ENCODE data around the gene PROSER3.

Gene PROSER3

GRCh38 chr19:35712567-35713505 is 45.1 kb upstream of the PROSER3 start:
- TF ChIP-seq CREB1 (IDR thresholded peaks at IDR 0.05; ENCODE audit: low read depth) (no peak), MAX (IDR thresholded peaks at IDR 0.05) (no peak)

- TF ChIP-seq USF1 (IDR thresholded peaks at IDR 0.05) (no peak), ZBTB7A (IDR thresholded peaks at IDR 0.05; ENCODE audit: low read depth) (no peak), CREB1 (IDR thresholded peaks at IDR 0.05; ENCODE audit: low read depth) (no peak), MAX (IDR thresholded peaks at IDR 0.05) (no peak), RAD21 (IDR thresholded peaks at IDR 0.05; ENCODE audit: low read depth) (no peak), YY1 (IDR thresholded peaks at IDR 0.05; ENCODE audit: low read depth) (no peak), REST (IDR thresholded peaks at IDR 0.05; ENCODE audit: low read depth) (no peak), EGR1 (IDR thresholded peaks at IDR 0.05) (no peak), FOXM1 (IDR thresholded peaks at IDR 0.05; ENCODE audit: borderline replicate concordance, low read depth) (no peak), EP300 (IDR thresholded peaks at IDR 0.05; ENCODE audit: borderline replicate concordance) (no peak), CEBPB (IDR thresholded peaks at IDR 0.05) (no peak), NFIC (IDR thresholded peaks at IDR 0.05) (no peak), TAF1 (IDR thresholded peaks at IDR 0.05; ENCODE audit: low read depth) (no peak), TEAD4 (IDR thresholded peaks at IDR 0.05) (no peak), TCF12 (IDR thresholded peaks at IDR 0.05; ENCODE audit: low read depth) (no peak)
These were observed 44.5 kb upstream of the PROSER3 start for GRCh38 chr19:35713506-35713850.

- no peak for TF ChIP-seq REST (IDR thresholded peaks at IDR 0.05; ENCODE audit: low read depth)
- TF ChIP-seq USF1 (IDR thresholded peaks at IDR 0.05) = no peak
- TF ChIP-seq TCF12 (IDR thresholded peaks at IDR 0.05; ENCODE audit: low read depth) = no peak
- TF ChIP-seq CEBPB (IDR thresholded peaks at IDR 0.05) = no peak
- no peak for TF ChIP-seq YY1 (IDR thresholded peaks at IDR 0.05; ENCODE audit: low read depth)
- no peak for TF ChIP-seq FOXM1 (IDR thresholded peaks at IDR 0.05; ENCODE audit: borderline replicate concordance, low read depth)
- TF ChIP-seq TEAD4 (IDR thresholded peaks at IDR 0.05) = no peak
- TF ChIP-seq CREB1 (IDR thresholded peaks at IDR 0.05; ENCODE audit: low read depth) = no peak
These were observed 44.0 kb upstream of the PROSER3 start for GRCh38 chr19:35713904-35714495.

- TF ChIP-seq FOXM1 (IDR thresholded peaks at IDR 0.05; ENCODE audit: borderline replicate concordance, low read depth) (no peak), ZBTB7A (IDR thresholded peaks at IDR 0.05; ENCODE audit: low read depth) (no peak), EGR1 (IDR thresholded peaks at IDR 0.05) (no peak), YY1 (IDR thresholded peaks at IDR 0.05; ENCODE audit: low read depth) (no peak), REST (IDR thresholded peaks at IDR 0.05; ENCODE audit: low read depth) (no peak), USF1 (IDR thresholded peaks at IDR 0.05) (no peak), TCF12 (IDR thresholded peaks at IDR 0.05; ENCODE audit: low read depth) (no peak)
These were observed 43.2 kb upstream of the PROSER3 start for GRCh38 chr19:35714601-35715354.

Measured in Ishikawa (cell line).